SIG-M5 treated with dmso at 0.1 percent for 504 hours (cell line): ENCODE measurements around the gene ITGA11.

Experiments
- DNase-seq: peaks from one replicate; lab custom pipeline; 2025; ENCODE audit not compliant: unreplicated experiment; lab: John Stamatoyannopoulos, UW

Gene ITGA11

GRCh38 chr15:68360721-68361120 is 71.2 kb downstream of the ITGA11 start:
- no peak for DNase-seq

- DNase-seq, result no peak
Measured at GRCh38 chr15:68356778-68357177, 75.2 kb downstream of the ITGA11 start.

- no peak for DNase-seq
Measured at GRCh38 chr15:68354923-68355322, 77.0 kb downstream of the ITGA11 start.

- no peak for DNase-seq
Measured at GRCh38 chr15:68354268-68354667, 77.7 kb downstream of the ITGA11 start.

GRCh38 chr15:68353421-68354135 is 78.4 kb downstream of the ITGA11 start:
- DNase-seq, result no peak

- peak; percentile 66 for DNase-seq
Measured at GRCh38 chr15:68352401-68353062, 79.4 kb downstream of the ITGA11 start.

- no peak for DNase-seq
Measured at GRCh38 chr15:68349151-68349550, 82.8 kb downstream of the ITGA11 start.

GRCh38 chr15:68348606-68349005 is 83.4 kb downstream of the ITGA11 start:
- DNase-seq, result no peak

GRCh38 chr15:68348081-68348480 is 83.9 kb downstream of the ITGA11 start:
- no peak for DNase-seq

- DNase-seq, result no peak
Measured at GRCh38 chr15:68347392-68347791, 84.6 kb downstream of the ITGA11 start.

GRCh38 chr15:68346979-68347378 is 85.0 kb downstream of the ITGA11 start:
- no peak for DNase-seq

- no peak for DNase-seq
Measured at GRCh38 chr15:68345481-68345880, 86.5 kb downstream of the ITGA11 start.

GRCh38 chr15:68344600-68344999 is 87.4 kb downstream of the ITGA11 start:
- peak; percentile 11 for DNase-seq

- DNase-seq, result no peak
Measured at GRCh38 chr15:68343579-68344225, 88.3 kb downstream of the ITGA11 start.

GRCh38 chr15:68341760-68342725 is 89.9 kb downstream of the ITGA11 start:
- peak; percentile 23 for DNase-seq

GRCh38 chr15:68340726-68341671 is 91.0 kb downstream of the ITGA11 start:
- no peak for DNase-seq

- no peak for DNase-seq
Measured at GRCh38 chr15:68339481-68339880, 92.5 kb downstream of the ITGA11 start.

- no peak for DNase-seq
Measured at GRCh38 chr15:68337826-68338225, 94.1 kb downstream of the ITGA11 start.

- no peak for DNase-seq
Measured at GRCh38 chr15:68336516-68336915, 95.4 kb downstream of the ITGA11 start.

- no peak for DNase-seq
Measured at GRCh38 chr15:68335655-68336054, 96.3 kb downstream of the ITGA11 start.
